22Rv1 (cell line): Measurements from ENCODE around the gene JDP2.

Experiments used
- H3K27ac ChIP-seq: fragments of 450-650 bp; 2 replicates; pipeline ENCODE4 v1.5.1; 2017
- ZFX ChIP-seq: fragments of 450-650 bp; IDR thresholded peaks from 2 replicates; pipeline ENCODE4 v1.6.1; 2017; ENCODE audit warnings: antibody characterized with exemption, borderline replicate concordance
- TF ChIP-seq, protein P1 (sequence below): fragments of 450-650 bp; IDR thresholded peaks from 2 replicates; pipeline ENCODE4 v1.5.1; 2017; ENCODE audit warnings: mild to moderate bottlenecking

Gene JDP2

DNA sequence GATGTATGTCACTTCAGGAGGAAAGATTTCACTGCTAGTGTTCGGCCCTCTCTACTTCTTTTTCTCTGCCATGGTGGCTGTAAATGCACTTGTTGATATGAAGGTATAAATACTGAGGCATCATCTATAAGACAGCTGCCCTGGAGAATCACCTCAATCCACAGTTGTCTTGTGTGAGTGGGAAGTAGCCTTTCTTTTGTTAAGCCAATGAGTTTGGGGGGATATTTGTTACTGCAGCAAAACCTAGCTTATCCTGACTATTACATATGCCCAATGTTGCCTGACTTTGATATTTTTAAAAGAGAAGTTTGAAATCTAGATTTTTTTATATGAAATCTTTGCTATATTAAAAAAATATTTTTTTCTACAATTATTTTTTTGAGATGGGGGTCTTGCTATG, 3.3 kb upstream of the JDP2 start:
- H3K27ac ChIP-seq, result no peak overlapping the region
- TF ChIP-seq, protein P1, sequence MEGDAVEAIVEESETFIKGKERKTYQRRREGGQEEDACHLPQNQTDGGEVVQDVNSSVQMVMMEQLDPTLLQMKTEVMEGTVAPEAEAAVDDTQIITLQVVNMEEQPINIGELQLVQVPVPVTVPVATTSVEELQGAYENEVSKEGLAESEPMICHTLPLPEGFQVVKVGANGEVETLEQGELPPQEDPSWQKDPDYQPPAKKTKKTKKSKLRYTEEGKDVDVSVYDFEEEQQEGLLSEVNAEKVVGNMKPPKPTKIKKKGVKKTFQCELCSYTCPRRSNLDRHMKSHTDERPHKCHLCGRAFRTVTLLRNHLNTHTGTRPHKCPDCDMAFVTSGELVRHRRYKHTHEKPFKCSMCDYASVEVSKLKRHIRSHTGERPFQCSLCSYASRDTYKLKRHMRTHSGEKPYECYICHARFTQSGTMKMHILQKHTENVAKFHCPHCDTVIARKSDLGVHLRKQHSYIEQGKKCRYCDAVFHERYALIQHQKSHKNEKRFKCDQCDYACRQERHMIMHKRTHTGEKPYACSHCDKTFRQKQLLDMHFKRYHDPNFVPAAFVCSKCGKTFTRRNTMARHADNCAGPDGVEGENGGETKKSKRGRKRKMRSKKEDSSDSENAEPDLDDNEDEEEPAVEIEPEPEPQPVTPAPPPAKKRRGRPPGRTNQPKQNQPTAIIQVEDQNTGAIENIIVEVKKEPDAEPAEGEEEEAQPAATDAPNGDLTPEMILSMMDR, result no peak
- no peak for TF ChIP-seq ZFX

DNA sequence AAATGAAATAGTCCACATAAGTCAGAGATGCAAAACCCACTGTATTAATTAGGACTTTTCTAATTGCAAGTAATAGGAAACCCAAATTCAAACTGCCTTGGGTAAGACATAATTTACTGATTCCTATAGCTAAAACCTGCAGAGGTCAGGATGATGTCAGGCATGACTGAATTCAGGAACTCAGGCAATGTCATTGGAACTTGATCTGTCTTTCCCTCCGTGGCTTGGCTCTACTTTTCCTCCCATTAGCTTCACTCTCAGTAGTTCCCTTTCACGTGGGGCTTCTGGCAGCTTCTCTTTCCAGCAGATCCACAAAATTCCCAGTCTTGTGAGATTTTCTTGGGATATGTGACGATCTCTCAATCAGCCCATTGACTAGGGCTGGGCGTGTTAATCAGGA, 2.4 kb upstream of the JDP2 start:
- no peak for TF ChIP-seq ZFX
- TF ChIP-seq, protein P1, result no peak
- no peak overlapping the region for H3K27ac ChIP-seq

DNA sequence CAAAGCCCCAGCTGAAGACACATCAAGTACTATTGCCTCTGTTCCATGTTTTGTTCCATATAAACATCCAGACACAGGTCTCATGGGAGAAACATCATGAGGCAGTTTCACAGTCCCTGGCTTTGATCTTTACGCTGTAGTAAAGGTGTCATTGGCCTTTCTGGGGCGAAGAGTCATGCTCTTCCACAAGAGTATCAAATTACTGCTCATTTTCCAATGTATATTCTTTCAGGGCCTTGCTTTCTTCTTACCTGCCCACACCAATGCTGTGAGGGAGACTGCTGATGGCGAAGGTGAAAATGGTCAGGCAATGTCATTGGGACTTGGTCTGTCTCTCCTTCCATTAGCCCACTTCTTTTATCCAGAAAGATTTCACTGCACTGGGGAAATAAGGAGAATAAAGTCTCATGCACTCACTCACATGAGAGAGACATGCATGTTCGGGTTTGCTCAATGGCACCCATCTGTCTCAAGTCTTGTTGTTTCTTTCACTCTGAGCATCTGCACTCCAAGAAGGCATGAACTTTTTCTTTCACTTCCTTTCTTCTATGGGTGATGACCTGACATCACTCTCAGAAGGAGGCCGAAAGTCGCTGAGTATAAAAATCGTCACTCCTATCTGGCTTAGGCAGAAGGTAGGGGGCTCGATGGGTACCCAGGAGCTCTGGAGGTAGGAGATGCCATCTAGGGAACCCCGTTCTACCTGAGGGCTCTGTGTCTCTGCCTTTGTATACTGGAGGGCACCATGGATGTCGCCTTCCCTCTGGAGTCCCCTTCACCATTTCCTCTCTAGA, 1.3 kb upstream of the JDP2 start:
- TF ChIP-seq, protein P1, result no peak
- no peak for TF ChIP-seq ZFX
- H3K27ac ChIP-seq, result 0 out of 2 replicates have a peak overlapping the region, but pooled peaks have one; percentile 10

DNA sequence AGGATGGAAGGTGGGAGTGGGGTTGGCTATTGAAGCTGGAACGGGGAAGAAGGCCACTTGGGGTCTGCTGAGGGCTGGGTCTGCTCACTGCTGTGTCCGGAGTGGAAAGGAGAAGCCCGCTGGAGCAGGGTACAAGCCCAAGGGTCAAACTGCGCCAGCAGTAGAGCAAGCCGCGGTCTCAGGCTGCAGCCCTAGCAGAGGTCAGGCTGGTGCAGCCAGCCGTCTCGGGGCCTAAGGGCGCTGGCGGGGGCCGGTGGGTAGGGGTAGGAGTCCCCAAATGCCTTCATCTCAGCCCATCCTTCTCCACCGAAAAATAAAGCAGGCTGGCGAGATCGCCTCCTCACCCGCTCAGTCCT, 718 bp upstream of the JDP2 start:
- no peak for TF ChIP-seq ZFX
- TF ChIP-seq, protein P1, result no peak
- 0 out of 2 replicates have a peak overlapping the region, but pooled peaks have one; percentile 10 for H3K27ac ChIP-seq

DNA sequence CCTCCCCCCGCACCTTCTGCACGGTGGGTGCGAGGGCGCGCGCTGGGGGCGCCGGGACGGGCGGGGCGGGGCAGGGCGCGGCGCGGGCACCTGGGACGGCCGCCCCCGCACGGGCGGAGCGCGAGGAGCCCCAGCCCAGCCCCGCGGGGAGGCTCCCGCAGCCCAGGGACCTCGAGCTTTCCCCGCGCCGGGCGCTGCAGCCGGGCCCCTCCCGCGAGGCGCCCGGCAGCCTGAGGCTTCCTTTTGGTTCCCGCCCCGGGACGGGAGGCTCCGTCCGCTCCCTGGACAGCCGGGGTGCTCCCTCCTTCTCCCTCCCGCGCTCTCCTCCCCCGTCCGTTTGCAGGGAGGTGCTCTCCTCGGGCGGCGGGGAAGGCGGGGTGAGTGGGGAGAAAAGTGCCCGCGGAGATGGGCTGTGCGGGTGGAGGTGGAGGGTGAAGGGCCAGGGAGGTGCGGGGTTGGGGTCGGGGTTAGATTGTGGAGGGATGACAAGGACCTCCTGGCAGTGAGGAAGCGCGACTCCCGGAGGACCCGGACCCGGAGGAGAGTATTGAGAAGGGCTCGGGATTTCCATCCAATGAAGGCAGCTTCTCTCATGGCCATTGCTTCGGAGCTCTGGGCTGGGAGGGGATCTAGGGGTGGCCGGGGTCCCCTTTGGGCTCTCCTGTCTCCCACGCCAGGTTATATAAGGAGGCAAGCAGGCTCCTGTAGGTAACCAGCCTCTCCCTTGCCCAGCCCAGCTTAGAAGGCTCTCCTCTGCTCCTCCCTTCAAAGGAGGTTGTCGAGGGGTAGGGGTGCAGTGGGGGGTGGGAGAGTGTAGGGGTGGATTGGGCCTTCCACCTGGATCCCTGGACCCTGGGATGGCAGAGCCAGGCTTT, 645 bp downstream of the JDP2 start:
- H3K27ac ChIP-seq, result no peak overlapping the region
- no peak for TF ChIP-seq ZFX
- TF ChIP-seq, protein P1, result no peak

DNA sequence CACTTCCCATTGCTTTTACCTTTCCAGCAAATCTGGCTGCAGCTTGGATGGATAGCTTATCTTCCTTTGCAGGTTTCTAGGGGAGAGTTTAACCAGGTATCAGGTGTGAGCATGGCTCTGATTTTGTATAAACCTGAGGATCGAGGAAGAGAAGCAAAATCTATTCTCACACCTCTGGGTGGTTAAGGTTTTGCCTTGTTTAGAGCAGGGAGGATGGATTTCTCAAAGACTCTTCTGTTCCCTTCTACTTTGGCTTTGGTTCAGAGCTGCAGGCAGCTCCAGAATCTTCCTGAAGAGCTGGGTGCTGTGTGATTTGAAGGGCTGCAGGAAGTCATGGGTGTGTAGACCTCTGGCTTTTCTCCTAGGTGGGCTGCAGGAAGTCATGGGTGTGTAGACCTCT, 1.7 kb downstream of the JDP2 start:
- no peak overlapping the region for H3K27ac ChIP-seq
- TF ChIP-seq, protein P1, result no peak
- TF ChIP-seq ZFX, result no peak

DNA sequence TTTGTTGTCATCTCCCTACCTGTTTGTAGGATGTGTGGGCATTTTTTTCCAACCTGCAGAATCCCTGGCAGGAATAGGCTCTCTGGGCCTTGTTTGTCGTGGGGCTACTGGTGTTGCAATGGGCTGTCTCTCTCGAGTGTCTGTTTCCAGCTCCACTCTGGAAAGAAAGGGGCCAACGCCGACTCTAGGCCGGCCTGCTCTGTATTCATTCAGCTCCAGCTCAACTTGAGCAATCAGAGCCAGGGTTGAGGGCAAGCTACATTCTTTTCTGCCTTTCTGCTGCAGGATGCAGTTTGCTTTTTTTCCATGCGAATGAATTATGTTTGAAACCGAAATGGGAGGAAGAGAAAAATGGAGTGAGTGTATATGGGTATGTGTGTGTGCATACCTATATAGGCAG, 2.3 kb downstream of the JDP2 start:
- TF ChIP-seq, protein P1, result no peak
- no peak for TF ChIP-seq ZFX
- no peak overlapping the region for H3K27ac ChIP-seq
